Ishikawa (cell line): Measurements from ENCODE around the gene SCAF1.

Source experiments
- EP300 ChIP-seq: IDR thresholded peaks from 2 replicates; pipeline ENCODE4 v1.6.1; 2012; ENCODE audit warnings: borderline replicate concordance
- NFIC ChIP-seq: IDR thresholded peaks from 2 replicates; pipeline ENCODE4 v1.6.1; 2012
- RAD21 ChIP-seq: IDR thresholded peaks from 2 replicates; pipeline ENCODE4 v1.6.1; 2012; ENCODE audit warnings: low read depth
- TAF1 ChIP-seq: IDR thresholded peaks from 2 replicates; pipeline ENCODE4 v1.6.1; 2012; ENCODE audit warnings: low read depth, mild to moderate bottlenecking
- TCF12 ChIP-seq: IDR thresholded peaks from 2 replicates; pipeline ENCODE4 v1.6.1; 2012; ENCODE audit warnings: low read depth
- TF ChIP-seq, protein P1 (sequence below): IDR thresholded peaks from 2 replicates; pipeline ENCODE4 v1.6.1; 2012
- TF ChIP-seq, protein P2 (sequence below): IDR thresholded peaks from 2 replicates; pipeline ENCODE4 v1.6.1; 2012; ENCODE audit warnings: low read depth, mild to moderate bottlenecking

DNA sequence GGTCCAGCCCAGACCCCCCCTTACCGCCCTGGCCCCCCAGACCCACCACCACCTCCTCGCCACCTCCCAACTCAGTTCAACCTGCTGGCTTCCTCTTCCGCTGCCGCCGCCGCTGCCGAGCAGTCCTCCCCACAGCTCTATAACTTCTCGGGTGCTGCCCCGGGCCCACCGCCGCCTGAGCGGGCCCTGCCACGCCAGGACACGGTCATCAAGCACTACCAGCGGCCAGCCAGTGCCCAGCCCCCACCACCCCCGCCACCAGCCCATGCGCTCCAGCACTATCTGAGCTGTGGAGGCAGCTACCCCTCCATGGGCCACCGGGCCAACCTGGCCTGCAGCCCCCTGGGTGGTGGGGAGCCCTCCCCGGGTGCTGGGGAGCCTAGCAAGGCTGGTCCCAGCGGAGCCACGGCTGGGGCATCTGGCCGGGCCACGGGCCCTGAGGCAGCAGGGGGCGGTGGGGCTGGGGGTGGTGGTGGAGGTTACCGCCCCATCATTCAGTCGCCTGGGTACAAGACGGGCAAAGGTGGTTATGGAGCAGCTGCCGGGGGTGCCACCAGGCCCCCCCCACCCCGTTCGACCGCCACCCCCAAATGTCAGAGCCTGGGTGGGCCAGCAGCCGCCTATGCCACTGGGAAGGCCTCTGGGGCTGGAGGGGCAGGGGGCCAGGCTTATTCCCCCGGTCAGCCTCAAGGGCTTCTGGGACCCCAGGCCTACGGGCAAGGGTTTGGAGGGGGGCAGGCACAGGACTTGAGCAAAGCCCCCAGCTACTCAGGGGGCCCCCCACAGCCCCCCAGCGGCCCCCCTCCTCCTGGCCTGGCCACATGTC is 46.8 kb upstream of the SCAF1 start:
- TF ChIP-seq, protein P1, sequence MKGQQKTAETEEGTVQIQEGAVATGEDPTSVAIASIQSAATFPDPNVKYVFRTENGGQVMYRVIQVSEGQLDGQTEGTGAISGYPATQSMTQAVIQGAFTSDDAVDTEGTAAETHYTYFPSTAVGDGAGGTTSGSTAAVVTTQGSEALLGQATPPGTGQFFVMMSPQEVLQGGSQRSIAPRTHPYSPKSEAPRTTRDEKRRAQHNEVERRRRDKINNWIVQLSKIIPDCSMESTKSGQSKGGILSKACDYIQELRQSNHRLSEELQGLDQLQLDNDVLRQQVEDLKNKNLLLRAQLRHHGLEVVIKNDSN = no peak
- TF ChIP-seq EP300 = no peak
- TF ChIP-seq, protein P2, sequence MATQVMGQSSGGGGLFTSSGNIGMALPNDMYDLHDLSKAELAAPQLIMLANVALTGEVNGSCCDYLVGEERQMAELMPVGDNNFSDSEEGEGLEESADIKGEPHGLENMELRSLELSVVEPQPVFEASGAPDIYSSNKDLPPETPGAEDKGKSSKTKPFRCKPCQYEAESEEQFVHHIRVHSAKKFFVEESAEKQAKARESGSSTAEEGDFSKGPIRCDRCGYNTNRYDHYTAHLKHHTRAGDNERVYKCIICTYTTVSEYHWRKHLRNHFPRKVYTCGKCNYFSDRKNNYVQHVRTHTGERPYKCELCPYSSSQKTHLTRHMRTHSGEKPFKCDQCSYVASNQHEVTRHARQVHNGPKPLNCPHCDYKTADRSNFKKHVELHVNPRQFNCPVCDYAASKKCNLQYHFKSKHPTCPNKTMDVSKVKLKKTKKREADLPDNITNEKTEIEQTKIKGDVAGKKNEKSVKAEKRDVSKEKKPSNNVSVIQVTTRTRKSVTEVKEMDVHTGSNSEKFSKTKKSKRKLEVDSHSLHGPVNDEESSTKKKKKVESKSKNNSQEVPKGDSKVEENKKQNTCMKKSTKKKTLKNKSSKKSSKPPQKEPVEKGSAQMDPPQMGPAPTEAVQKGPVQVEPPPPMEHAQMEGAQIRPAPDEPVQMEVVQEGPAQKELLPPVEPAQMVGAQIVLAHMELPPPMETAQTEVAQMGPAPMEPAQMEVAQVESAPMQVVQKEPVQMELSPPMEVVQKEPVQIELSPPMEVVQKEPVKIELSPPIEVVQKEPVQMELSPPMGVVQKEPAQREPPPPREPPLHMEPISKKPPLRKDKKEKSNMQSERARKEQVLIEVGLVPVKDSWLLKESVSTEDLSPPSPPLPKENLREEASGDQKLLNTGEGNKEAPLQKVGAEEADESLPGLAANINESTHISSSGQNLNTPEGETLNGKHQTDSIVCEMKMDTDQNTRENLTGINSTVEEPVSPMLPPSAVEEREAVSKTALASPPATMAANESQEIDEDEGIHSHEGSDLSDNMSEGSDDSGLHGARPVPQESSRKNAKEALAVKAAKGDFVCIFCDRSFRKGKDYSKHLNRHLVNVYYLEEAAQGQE = no peak
- no peak for TF ChIP-seq RAD21
- TF ChIP-seq TAF1 = no peak
- no peak for TF ChIP-seq NFIC
- no peak for TF ChIP-seq TCF12
